PC-9 (cell line): ENCODE data around the gene TBC1D5.

Experiments
- EZH2 ChIP-seq: fragments of 200-600 bp; sonication (generic); IDR thresholded peaks from 2 replicates; pipeline ENCODE4 v1.8.0; 2017; ENCODE audit warnings: antibody characterized with exemption, low read depth
- TF ChIP-seq, protein P1 (sequence below): fragments of 200-600 bp; sonication (generic); conservative IDR thresholded peaks from 2 replicates; pipeline ENCODE4 v1.6.1; 2017; ENCODE audit warnings: mixed run types, antibody characterized with exemption, mild to moderate bottlenecking, moderate library complexity

- TF ChIP-seq, protein P1, sequence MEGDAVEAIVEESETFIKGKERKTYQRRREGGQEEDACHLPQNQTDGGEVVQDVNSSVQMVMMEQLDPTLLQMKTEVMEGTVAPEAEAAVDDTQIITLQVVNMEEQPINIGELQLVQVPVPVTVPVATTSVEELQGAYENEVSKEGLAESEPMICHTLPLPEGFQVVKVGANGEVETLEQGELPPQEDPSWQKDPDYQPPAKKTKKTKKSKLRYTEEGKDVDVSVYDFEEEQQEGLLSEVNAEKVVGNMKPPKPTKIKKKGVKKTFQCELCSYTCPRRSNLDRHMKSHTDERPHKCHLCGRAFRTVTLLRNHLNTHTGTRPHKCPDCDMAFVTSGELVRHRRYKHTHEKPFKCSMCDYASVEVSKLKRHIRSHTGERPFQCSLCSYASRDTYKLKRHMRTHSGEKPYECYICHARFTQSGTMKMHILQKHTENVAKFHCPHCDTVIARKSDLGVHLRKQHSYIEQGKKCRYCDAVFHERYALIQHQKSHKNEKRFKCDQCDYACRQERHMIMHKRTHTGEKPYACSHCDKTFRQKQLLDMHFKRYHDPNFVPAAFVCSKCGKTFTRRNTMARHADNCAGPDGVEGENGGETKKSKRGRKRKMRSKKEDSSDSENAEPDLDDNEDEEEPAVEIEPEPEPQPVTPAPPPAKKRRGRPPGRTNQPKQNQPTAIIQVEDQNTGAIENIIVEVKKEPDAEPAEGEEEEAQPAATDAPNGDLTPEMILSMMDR = no peak
- no peak for TF ChIP-seq EZH2
Observed at GRCh38 chr3:17551895-17552294, 190.5 kb downstream of the TBC1D5 start.
